Gastroesophageal sphincter (tissue), 3 donors: ENCODE results near the gene NTRK1.

ENCODE experiments used
- CTCF ChIP-seq, 4 experiments: fragments of 200-600 bp in 2 of 4; fragments of 450-650 bp in 2 of 4; sonication (generic) in 1 of 4; IDR thresholded peaks; one replicate each; pipeline ENCODE4 v1.5.1; 2017 to 2019; ENCODE audit warnings: antibody characterized with exemption in 4 of 4, mild to moderate bottlenecking in 2 of 4, moderate library complexity in 2 of 4
- EP300 ChIP-seq: sonication (generic); formaldehyde crosslinking; IDR thresholded peaks from one replicate; pipeline ENCODE4 v1.6.1; 2017; ENCODE audit warnings: antibody characterized with exemption, mild to moderate bottlenecking
- POLR2A ChIP-seq, 2 donors: fragments of 450-650 bp; IDR thresholded peaks; one replicate each; pipeline ENCODE4 v1.6.1; 2017; ENCODE audit warnings: antibody characterized with exemption in 2 of 2, mild to moderate bottlenecking in 2 of 2, moderate library complexity in 1 of 2
- POLR2AphosphoS5 ChIP-seq: sonication (generic); formaldehyde crosslinking; IDR thresholded peaks from one replicate; pipeline ENCODE4 v1.6.1; 2017; ENCODE audit warnings: antibody characterized with exemption

- TF ChIP-seq CTCF (IDR thresholded peaks at IDR 0.05) (no peak), POLR2AphosphoS5 (no peak), EP300 (no peak), POLR2A (IDR thresholded peaks at IDR 0.05) (no peak)
Observed at GRCh38 chr1:156826630-156827029, 34.0 kb upstream of the NTRK1 start.
